HepG2 (cell line): ENCODE measurements around the gene DLL4. TPM values are rescaled to one million over a fixed set of nuclear protein-coding genes. Genes with fewer than 3 reads are reported as not detected.

Source experiments
- ARNT2 ChIP-seq: sonication (generic); formaldehyde crosslinking; IDR thresholded peaks from 2 replicates; pipeline ENCODE4 v1.8.0; 2022; ENCODE audit warnings: mild to moderate bottlenecking, low read depth, missing genetic modification reagents, moderate library complexity
- ATF7 ChIP-seq, 2 experiments: fragments of 450-650 bp in 1 of 2; sonication (generic) in 1 of 2; formaldehyde crosslinking in 1 of 2; IDR thresholded peaks; 2 replicates each; pipeline versions ENCODE4 v1.4.0 to v1.6.1; 2016 to 2020; ENCODE audit warnings: antibody characterized with exemption in 1 of 2, mild to moderate bottlenecking in 1 of 2, missing genetic modification reagents in 1 of 2
- DMAP1 ChIP-seq: IDR thresholded peaks from 2 replicates; pipeline ENCODE4 v1.6.1; 2016
- ETV5 ChIP-seq: IDR thresholded peaks from 2 replicates; pipeline ENCODE4 v1.6.1; 2018; ENCODE audit warnings: missing biosample characterization, missing genetic modification reagents, inconsistent platforms, borderline replicate concordance
- GATA4 ChIP-seq: sonication (generic); IDR thresholded peaks from 2 replicates; pipeline ENCODE4 v1.6.1; 2016; ENCODE audit warnings: antibody characterized with exemption, low read depth, borderline replicate concordance
- HMGA1 ChIP-seq: sonication (generic); formaldehyde crosslinking; conservative IDR thresholded peaks from 2 replicates; pipeline ENCODE4 v1.4.0; 2020; ENCODE audit warnings: missing genetic modification reagents
- KAT8 ChIP-seq: IDR thresholded peaks from 2 replicates; pipeline ENCODE4 v1.6.1; 2016; ENCODE audit warnings: missing genetic modification reagents, missing compliant biosample characterization
- KDM2A ChIP-seq: sonication (generic); formaldehyde crosslinking; IDR thresholded peaks from 2 replicates; pipeline ENCODE4 v1.4.0; 2020; ENCODE audit warnings: low read depth, missing genetic modification reagents, borderline replicate concordance
- PHF20 ChIP-seq: sonication (generic); formaldehyde crosslinking; IDR thresholded peaks from 2 replicates; pipeline ENCODE4 v1.5.0; 2020; ENCODE audit warnings: mild to moderate bottlenecking, missing genetic modification reagents
- RBM22 ChIP-seq: fragments of 200-400 bp; formaldehyde crosslinking; optimal IDR thresholded peaks from 2 replicates; pipeline ENCODE3; 2017; ENCODE audit warnings: mild to moderate bottlenecking, low read length, moderate library complexity
- RXRA ChIP-seq: sonication (generic); formaldehyde crosslinking; IDR thresholded peaks from 2 replicates; pipeline ENCODE4 v1.5.1; 2020; ENCODE audit warnings: missing genetic modification reagents
- SALL1 ChIP-seq: sonication (generic); formaldehyde crosslinking; IDR thresholded peaks from 2 replicates; pipeline ENCODE4 v1.8.0; 2022; ENCODE audit warnings: mild to moderate bottlenecking, missing genetic modification reagents
- SPEN ChIP-seq: sonication (generic); formaldehyde crosslinking; IDR thresholded peaks from 2 replicates; pipeline ENCODE4 v1.5.1; 2020; ENCODE audit warnings: low read depth, mild to moderate bottlenecking, missing genetic modification reagents
- U2AF2 ChIP-seq: fragments of 200-400 bp; formaldehyde crosslinking; IDR thresholded peaks from 2 replicates; pipeline ENCODE4 v1.6.1; 2017; ENCODE audit warnings: low read depth, mild to moderate bottlenecking, low read length
- ZKSCAN1 ChIP-seq: fragments of 150-350 bp; IDR thresholded peaks from 2 replicates; pipeline ENCODE4 v1.6.1; 2014; ENCODE audit warnings: low read length
- ZNF253 ChIP-seq: sonication (generic); formaldehyde crosslinking; IDR thresholded peaks from 2 replicates; pipeline ENCODE4 v1.8.0; 2022; ENCODE audit warnings: mild to moderate bottlenecking, missing genetic modification reagents, borderline replicate concordance
- ZNF496 ChIP-seq: sonication (generic); formaldehyde crosslinking; IDR thresholded peaks from 2 replicates; pipeline ENCODE4 v1.8.1; 2023; ENCODE audit warnings: mild to moderate bottlenecking, moderate library complexity, missing genetic modification reagents; ENCODE audit not compliant: insufficient replicate concordance
- ZNF605 ChIP-seq: sonication (generic); formaldehyde crosslinking; IDR thresholded peaks from 2 replicates; pipeline ENCODE4 v1.8.0; 2022; ENCODE audit warnings: mild to moderate bottlenecking, missing genetic modification reagents
- polyA plus RNA-seq, 8 experiments: library from polyadenylated mRNA; depleted of rRNA in 3 of 8; stranded (reverse) in 7 of 8; unstranded in 1 of 8; fragments of >200 nt; fragmentation: Illumina TruSeq in 4 of 8; extraction: Trizol in 4 of 8; gene quantifications; 2 replicates each; pipeline versions ENCODE4 v1.2.1 to v1.2.3, GENCODE V29; 2011 to 2016; ENCODE audit warnings: low read depth in 4 of 8, missing spikeins in 1 of 8, mixed read lengths in 1 of 8; ENCODE audit not compliant: insufficient read depth in 1 of 8
- total RNA-seq, 5 experiments: library from RNA; depleted of rRNA; stranded (reverse); fragments of >200 nt; fragmentation: Illumina TruSeq; extraction: Trizol; gene quantifications; 2 replicates each; pipeline ENCODE4 v1.2.3, GENCODE V29; 2016; ENCODE audit warnings: low read depth in 1 of 5
- TF ChIP-seq, protein P1 (sequence below): sonication (generic); formaldehyde crosslinking; IDR thresholded peaks from 2 replicates; pipeline ENCODE4 v1.4.0; 2020; ENCODE audit warnings: missing genetic modification reagents
- TF ChIP-seq, protein P2 (sequence below): sonication (generic); formaldehyde crosslinking; IDR thresholded peaks from 2 replicates; pipeline ENCODE4 v1.4.0; 2020; ENCODE audit warnings: missing genetic modification reagents, low read depth, mild to moderate bottlenecking, borderline replicate concordance
- TF ChIP-seq, protein P3 (sequence below): sonication (generic); formaldehyde crosslinking; IDR thresholded peaks from 2 replicates; pipeline ENCODE4; 2020; ENCODE audit warnings: missing genetic modification reagents, mild to moderate bottlenecking, borderline replicate concordance
- TF ChIP-seq, protein P4 (sequence below): IDR thresholded peaks from 2 replicates; pipeline ENCODE4 v1.6.1; 2012; ENCODE audit warnings: low read length, improper control_type of control experiment

DLL4 gene
- total and polyA plus RNA-seq, 2 of the 13 experiments (the other 11 are each of a cell fraction or from before 2014, with no cell fraction given) = 0.20 to 0.25 TPM

DNA sequence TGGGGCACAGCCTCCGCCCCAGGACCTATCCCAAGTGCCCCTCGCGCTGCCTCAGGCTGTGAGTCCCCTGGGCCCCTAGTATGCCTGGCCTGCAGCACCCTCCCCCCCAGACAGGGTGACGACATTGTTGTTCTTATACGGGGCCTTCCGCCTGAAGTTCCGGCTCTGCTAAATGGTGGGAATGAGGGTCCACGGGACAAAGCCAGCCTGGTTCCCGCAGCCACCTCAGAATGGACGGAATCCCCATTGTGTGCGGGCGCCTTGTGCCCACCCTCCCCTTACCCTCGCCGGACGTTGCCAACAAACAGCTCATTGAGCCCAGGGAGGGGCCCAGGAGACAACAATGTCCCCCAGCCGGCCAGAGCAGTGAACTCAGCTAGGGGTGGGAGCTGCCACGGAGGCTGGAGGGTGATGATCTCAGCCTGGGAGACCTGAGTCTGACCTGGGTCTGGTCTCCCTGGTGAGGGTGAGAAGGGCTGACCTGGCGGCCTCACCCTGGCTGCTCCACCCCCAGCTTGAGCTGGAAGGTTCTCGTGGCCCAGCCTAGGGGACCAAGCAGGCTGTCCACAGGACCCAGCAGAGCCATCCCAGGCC is 10.2 kb upstream of the DLL4 start (continued):
- TF ChIP-seq, protein P1, sequence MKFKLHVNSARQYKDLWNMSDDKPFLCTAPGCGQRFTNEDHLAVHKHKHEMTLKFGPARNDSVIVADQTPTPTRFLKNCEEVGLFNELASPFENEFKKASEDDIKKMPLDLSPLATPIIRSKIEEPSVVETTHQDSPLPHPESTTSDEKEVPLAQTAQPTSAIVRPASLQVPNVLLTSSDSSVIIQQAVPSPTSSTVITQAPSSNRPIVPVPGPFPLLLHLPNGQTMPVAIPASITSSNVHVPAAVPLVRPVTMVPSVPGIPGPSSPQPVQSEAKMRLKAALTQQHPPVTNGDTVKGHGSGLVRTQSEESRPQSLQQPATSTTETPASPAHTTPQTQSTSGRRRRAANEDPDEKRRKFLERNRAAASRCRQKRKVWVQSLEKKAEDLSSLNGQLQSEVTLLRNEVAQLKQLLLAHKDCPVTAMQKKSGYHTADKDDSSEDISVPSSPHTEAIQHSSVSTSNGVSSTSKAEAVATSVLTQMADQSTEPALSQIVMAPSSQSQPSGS (CRISPR knock-in tag) = peak; percentile 64; the same call in 1 of the 2 replicates
- TF ChIP-seq GATA4 (0 out of 2 replicates have a peak, but pooled peaks have one; percentile 14), PHF20 (CRISPR knock-in tag) (no peak), HMGA1 (CRISPR knock-in tag) (no peak), ATF7 (IDR thresholded peaks at IDR 0.05) (no peak), ATF7 (CRISPR knock-in tag; IDR thresholded peaks at IDR 0.05) (0 out of 2 replicates have a peak, but pooled peaks have one; percentile 51), ETV5 (CRISPR knock-in tag) (peak; percentile 69), SPEN (CRISPR knock-in tag) (0 out of 2 replicates have a peak, but pooled peaks have one; percentile 14), KAT8 (peak; percentile 68; the same call in 1 of the 2 replicates), ZNF605 (CRISPR knock-in tag) (0 out of 2 replicates have a peak, but pooled peaks have one; percentile 40), ZKSCAN1 (no peak), RBM22 (no peak), ZNF496 (no peak), SALL1 (CRISPR knock-in tag) (no peak; the same call in 1 of the 2 replicates), U2AF2 (no peak), ZNF253 (CRISPR knock-in tag) (no peak), RXRA (CRISPR knock-in tag) (peak; percentile 15; the same call in 1 of the 2 replicates), KDM2A (CRISPR knock-in tag) (no peak; the same call in 1 of the 2 replicates), ARNT2 (CRISPR knock-in tag) (no peak), DMAP1 (CRISPR knock-in tag) (0 out of 2 replicates have a peak, but pooled peaks have one; percentile 42)
- TF ChIP-seq, protein P2, sequence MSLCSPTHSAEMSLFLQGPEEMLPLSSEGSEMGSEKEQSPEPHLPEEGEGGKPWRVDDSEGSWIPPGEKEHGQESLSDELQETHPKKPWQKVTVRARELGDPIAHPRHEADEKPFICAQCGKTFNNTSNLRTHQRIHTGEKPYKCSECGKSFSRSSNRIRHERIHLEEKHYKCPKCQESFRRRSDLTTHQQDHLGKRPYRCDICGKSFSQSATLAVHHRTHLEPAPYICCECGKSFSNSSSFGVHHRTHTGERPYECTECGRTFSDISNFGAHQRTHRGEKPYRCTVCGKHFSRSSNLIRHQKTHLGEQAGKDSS (CRISPR knock-in tag) = no peak
- TF ChIP-seq, protein P3, sequence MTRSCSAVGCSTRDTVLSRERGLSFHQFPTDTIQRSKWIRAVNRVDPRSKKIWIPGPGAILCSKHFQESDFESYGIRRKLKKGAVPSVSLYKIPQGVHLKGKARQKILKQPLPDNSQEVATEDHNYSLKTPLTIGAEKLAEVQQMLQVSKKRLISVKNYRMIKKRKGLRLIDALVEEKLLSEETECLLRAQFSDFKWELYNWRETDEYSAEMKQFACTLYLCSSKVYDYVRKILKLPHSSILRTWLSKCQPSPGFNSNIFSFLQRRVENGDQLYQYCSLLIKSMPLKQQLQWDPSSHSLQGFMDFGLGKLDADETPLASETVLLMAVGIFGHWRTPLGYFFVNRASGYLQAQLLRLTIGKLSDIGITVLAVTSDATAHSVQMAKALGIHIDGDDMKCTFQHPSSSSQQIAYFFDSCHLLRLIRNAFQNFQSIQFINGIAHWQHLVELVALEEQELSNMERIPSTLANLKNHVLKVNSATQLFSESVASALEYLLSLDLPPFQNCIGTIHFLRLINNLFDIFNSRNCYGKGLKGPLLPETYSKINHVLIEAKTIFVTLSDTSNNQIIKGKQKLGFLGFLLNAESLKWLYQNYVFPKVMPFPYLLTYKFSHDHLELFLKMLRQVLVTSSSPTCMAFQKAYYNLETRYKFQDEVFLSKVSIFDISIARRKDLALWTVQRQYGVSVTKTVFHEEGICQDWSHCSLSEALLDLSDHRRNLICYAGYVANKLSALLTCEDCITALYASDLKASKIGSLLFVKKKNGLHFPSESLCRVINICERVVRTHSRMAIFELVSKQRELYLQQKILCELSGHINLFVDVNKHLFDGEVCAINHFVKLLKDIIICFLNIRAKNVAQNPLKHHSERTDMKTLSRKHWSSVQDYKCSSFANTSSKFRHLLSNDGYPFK (CRISPR knock-in tag) = no peak
- TF ChIP-seq, protein P4, sequence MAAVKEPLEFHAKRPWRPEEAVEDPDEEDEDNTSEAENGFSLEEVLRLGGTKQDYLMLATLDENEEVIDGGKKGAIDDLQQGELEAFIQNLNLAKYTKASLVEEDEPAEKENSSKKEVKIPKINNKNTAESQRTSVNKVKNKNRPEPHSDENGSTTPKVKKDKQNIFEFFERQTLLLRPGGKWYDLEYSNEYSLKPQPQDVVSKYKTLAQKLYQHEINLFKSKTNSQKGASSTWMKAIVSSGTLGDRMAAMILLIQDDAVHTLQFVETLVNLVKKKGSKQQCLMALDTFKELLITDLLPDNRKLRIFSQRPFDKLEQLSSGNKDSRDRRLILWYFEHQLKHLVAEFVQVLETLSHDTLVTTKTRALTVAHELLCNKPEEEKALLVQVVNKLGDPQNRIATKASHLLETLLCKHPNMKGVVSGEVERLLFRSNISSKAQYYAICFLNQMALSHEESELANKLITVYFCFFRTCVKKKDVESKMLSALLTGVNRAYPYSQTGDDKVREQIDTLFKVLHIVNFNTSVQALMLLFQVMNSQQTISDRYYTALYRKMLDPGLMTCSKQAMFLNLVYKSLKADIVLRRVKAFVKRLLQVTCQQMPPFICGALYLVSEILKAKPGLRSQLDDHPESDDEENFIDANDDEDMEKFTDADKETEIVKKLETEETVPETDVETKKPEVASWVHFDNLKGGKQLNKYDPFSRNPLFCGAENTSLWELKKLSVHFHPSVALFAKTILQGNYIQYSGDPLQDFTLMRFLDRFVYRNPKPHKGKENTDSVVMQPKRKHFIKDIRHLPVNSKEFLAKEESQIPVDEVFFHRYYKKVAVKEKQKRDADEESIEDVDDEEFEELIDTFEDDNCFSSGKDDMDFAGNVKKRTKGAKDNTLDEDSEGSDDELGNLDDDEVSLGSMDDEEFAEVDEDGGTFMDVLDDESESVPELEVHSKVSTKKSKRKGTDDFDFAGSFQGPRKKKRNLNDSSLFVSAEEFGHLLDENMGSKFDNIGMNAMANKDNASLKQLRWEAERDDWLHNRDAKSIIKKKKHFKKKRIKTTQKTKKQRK = no peak
